OCI-M2 (cell line): ENCODE data around the gene NONO.
"Not testable (repeated sequence)": the region's sequence is repeated elsewhere in the genome, so short reads cannot be mapped to it uniquely, and the experiment has no call there.

Source experiments
- DNase-seq: peaks from one replicate; lab custom pipeline; 2025; ENCODE audit not compliant: unreplicated experiment; lab: John Stamatoyannopoulos, UW

Gene NONO

DNA sequence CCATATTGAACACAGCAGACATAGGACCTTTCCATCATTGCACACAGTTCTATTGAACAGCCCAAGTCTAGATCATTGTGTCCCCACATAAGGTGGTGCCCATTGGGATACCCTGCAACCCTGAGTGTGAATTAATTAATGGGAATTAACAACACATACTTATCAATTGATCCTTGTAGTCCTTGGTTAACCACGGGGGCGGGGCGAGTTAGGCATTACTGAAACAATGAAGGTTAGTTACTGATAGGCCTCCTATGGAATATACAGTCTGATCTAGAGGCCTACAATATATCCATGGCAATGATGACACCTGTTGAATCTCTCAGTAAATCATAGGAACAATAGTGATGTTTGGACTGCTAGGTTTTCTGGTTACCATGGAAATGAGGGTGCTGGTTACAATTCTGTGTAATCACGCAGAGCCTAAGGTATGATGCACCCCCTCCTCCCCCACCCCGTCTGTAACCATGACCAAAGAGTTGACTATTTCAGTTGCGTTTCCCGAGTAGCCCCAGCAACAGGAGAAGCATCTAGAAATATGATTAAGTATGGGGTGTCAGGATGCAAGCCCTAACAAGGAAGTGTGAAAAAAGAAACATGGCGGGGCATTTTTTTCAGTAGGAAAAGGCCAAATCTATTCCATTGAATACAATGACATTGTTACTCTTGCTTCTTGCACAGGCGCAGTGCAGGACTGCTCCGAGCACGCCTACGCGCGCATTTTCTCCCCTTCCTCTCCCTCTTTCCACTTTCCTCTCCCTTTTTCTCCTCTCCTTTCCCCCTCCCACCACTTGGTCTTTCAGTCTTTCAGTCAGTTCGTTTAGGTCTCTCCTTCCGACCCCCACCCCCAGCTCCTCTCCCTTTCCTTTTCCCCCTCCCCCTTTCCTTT, 677 bp upstream of the NONO start:
- peak; percentile 85 for DNase-seq

DNA sequence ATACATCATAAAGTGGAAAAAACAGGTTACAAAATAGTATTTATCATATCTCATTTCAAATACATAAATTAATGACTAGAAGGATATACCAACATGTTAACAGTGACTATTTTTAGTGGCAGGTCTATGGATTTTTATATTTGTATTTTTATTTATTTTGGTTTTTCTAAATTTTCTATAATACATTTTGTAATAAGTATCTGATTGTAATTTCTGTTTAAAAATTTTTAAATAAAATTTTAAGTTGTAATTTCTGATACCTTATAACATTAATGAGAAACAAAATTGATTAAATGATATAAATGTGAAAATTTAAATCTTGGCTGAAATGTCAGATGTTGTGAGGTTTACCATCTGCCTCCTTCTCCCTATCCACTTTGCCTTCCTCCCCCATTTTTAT, 2.5 kb downstream of the NONO start:
- DNase-seq, result no peak

GRCh38 chrX:71291381-71291780, 7.9 kb downstream of the NONO start:
- DNase-seq, result no peak

DNA sequence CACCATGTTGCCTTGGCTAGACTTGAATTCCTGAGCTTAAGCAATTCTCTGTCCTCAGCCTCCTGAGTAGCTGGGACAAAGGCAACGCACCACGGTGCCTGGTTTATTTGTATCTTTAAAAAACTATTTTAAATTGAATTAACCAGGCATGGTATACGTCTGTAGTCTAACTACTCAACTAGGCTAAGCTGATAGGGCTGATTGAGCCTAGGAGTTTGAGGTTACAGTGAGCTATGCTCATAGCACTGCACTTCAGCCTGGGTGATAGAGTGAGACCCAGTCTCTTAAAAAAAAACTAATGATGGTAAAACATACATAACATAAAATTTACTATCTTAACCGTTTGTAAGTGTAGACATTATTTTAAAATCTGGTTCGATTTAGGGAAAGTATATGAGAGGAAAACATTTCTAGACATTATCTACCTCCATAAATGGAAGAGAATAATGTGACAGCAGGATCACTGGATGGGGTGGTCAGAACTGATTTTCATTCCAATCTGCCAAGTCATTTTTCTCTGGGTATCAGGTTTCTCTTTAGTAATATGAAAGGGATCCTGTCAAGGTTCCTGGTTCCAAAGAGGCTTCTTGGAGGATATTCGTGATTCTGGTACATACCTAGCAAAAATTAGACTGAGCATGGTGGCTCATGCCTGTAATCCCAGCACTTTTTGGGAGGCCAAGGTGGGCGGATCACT, 9.4 kb downstream of the NONO start:
- DNase-seq, result no peak

DNA sequence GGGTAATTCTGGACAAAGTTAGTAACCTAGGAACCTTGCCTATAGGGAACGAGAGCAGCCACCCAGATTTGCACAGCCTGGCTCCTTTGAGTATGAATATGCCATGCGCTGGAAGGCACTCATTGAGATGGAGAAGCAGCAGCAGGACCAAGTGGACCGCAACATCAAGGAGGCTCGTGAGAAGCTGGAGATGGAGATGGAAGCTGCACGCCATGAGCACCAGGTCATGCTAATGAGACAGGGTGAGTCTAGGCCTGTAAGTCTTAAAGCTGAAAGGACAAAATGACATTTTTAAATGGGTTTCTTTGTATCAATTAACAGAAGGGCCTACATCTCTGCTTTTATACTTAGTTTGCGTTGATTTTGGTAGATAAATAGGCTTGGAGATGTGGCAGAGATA, 13.4 kb downstream of the NONO start:
- no peak for DNase-seq

DNA sequence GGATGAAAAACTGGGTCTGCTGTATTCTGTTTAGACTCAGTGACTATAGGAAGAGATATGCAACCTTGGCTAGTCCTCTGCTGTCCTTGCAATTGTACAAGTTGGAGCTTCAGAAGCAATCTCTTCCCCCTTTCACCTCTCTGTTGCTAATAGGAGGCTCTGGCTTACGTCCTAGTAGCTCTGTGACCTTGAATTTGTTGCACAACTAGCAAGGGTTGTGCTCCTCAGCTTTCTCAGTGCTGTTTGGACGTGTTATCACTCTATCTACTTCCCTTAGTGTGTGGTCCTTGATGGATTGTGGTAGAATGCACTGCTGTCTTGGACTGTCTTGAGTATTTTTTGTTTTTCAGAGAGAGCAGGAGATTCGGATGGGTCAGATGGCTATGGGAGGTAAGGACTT, 14.7 kb downstream of the NONO start:
- DNase-seq, result no peak

GRCh38 chrX:71300064-71300463, 16.6 kb downstream of the NONO start:
- not testable (repeated sequence) for DNase-seq

- not testable (repeated sequence) for DNase-seq
Measured at GRCh38 chrX:71300495-71300894, 17.1 kb downstream of the NONO start.

DNA sequence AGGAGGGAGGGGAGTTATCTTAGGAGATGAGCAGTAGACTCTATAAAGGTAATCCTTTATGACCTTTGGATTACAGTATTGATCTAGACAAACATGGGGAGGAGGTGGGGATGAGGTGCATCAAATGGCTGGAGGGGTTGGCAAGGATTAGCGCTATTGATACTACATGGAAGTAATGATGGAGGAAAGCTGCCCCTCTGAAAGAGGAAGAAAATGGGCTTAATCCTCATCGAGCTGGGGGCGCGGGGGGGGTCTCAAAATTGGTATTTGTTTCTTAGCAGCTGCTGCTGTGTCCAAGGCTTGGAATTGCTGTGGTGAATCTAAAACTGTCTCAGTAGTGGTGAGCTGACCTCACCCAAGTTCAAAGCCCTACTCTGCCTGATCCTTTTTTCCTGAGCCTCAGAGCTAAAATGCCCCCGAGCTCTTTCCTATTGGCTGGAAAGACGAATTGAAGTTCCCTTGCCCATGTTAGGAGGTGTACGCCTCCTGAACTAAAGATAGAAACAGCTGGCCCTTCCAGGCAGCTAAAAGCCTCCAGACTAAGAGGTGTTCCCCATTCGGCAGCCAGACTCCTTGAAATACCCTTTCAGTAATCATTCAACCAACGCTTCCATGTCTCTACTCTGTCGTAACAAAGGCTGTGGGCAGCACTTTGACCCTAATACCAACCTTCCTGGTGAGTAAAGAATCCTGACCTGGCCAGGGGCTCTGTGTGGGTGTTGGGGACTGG, 17.9 kb downstream of the NONO start, which contains the start of gene ITGB1BP2:
TSS of gene ITGB1BP2 (plus strand) at position 556 of the 730 bp plus-strand sequence. CDS start at position 613, 57 bp downstream.
- no peak for DNase-seq

GRCh38 chrX:71302461-71303213, 19.2 kb downstream of the NONO start:
- no peak for DNase-seq

DNA sequence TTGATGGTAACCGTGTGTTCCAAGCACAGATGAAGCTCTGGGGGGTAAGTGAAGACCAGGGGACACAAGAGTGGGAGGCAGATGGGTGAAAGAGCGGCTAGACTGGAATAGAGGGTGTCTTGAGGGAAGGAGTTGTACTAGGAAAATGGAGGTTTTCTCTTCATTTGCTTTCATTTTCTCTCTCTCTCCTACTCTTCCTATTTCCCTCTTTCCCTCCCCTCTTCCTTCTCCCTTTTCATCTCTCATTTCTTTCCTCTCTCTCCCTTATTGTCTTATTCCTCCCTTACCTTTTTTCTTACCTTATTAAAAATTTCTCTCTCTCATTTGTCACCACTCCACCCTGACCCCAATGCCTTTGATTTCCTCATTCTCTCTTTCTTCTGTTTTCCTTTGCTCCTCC, 21.1 kb downstream of the NONO start:
- DNase-seq, result no peak

DNA sequence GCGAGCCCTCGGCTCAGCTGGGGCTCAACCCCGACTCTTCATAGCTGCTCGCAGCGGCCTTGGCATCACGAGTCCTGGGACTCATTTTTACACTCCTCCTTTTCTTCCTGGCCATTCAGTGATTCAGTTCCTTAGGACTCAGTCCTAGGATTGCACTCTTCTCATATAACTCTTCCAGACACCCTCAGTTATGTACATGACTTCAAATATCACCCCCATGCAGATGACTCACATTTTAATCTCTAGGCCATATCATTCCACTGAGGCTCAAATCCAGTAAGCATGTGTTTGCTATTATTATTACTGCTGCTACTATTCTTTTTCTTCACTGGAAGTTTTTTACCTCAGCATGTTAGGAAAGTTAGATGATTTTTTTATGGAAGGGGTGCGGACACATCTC, 32.5 kb downstream of the NONO start:
- no peak for DNase-seq

DNA sequence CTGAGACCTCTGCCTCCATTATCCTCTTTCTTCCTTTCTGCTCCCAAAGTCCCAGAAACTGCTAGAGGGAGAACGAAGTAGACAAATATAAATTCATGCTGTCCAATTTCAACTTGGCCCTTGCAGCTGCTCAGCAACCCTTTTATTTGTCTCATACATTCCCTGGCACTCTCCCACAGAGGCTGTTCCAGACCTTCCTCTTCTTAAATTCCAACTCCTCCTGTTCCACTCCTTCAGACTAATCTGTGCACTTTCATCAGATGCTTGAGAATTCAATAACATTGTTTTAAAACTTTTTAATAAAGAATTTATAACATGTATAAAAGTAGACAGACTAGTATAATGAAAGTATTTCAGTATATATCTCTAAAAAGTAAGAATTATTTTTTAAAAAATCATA, 33.5 kb downstream of the NONO start:
- not testable (repeated sequence) for DNase-seq

- no peak for DNase-seq
Measured at GRCh38 chrX:71320126-71320525, 36.7 kb downstream of the NONO start.

DNA sequence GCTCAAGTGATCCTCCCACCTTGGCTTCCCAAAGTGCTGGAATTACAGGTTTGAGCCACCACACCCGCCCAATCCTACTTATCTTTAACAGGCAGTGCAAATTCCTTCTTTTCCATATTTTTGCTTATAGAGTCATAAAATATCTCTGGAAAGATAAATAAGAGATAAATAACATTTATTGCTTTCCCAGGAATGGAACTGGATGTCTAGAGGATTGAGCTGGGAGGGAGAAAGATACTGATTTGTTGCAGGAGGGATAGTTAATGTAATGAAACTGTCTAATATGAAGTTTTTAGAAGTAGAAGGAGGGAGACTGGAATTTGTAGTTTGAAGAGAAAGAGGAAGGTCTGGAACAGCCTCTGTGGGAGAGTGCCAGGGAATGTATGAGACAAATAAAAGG, 38.3 kb downstream of the NONO start:
- no peak for DNase-seq

GRCh38 chrX:71324452-71324851, 41.0 kb downstream of the NONO start:
- not testable (repeated sequence) for DNase-seq

DNA sequence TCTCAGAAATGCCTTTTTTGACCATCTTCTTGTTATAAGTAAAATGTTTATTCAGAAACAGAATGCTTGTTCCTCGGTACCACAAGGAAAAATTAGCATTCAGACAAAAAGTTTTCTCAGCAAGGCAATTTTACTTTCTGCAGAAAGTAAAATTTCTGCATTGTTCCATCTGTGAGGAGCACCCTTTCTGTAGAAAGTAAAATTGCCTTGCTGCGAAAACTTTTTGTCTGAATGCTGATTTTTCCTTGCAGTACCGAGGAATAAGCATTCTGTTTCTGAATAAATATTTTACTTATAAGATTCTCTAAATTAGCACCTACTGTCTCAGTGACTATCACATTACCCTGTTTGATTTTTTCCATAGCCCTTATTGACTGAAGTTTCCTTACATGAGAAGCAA, 43.0 kb downstream of the NONO start:
- DNase-seq, result no peak

DNA sequence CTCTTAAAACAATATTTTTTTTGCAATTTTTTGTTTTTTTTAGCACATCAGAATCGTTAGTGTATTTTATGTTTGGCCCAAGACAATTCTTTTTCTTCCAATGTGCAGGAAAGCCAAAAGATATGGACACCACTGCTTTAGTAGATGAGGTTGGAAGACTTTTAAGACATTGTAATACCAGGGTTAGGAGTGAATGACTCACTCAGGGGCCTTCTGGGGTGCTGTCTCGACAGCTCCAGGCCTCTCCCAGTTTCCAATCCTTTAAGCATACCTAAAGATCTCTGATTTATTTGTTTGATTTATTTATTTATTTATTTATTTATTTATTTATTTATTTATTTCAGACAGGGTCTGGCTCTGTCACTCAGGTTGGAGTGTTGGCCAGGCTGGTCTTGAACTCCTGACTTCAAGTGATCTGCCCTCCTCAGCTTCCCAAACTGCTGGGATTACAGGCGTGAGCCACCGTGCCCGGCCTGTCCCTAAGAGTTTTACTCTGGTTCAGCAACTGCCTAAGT, 65.8 kb downstream of the NONO start:
- DNase-seq, result not testable (repeated sequence)

GRCh38 chrX:71349867-71350266, 66.4 kb downstream of the NONO start:
- DNase-seq, result not testable (repeated sequence)
